HG03565 (cell line): ENCODE results near the gene PSTK.
A peak's percentile ranks its signal among the peaks of the same experiment; 100 is the strongest.

ENCODE experiments used
- ATAC-seq: cut with Tn5 transposase; IDR thresholded peaks from one replicate; pipeline ENCODE4 v1.9.1; 2021; ENCODE audit warnings: mild to moderate bottlenecking, moderate library complexity; ENCODE audit not compliant: unreplicated experiment

PSTK gene

GRCh38 chr10:122992031-122992585, 11.9 kb downstream of the PSTK start:
- ATAC-seq = no peak

GRCh38 chr10:122993797-122994336, 13.7 kb downstream of the PSTK start:
- ATAC-seq = no peak

GRCh38 chr10:122995936-122996335, 15.7 kb downstream of the PSTK start:
- ATAC-seq = no peak

GRCh38 chr10:122997864-122998263, 17.7 kb downstream of the PSTK start:
- ATAC-seq = no peak

- ATAC-seq = no peak
Observed at GRCh38 chr10:122998360-122998917, 18.2 kb downstream of the PSTK start.

- ATAC-seq = no peak
Observed at GRCh38 chr10:122998934-122999333, 18.7 kb downstream of the PSTK start.

GRCh38 chr10:122999347-122999746, 19.1 kb downstream of the PSTK start:
- no peak for ATAC-seq

GRCh38 chr10:123000155-123000554, 20.0 kb downstream of the PSTK start:
- no peak for ATAC-seq

GRCh38 chr10:123001370-123001769, 21.2 kb downstream of the PSTK start:
- ATAC-seq = no peak

- no peak for ATAC-seq
Observed at GRCh38 chr10:123004298-123004697, 24.1 kb downstream of the PSTK start.

- ATAC-seq = no peak
Observed at GRCh38 chr10:123007558-123008354, 27.6 kb downstream of the PSTK start.

- peak; percentile 74 for ATAC-seq
Observed at GRCh38 chr10:123008355-123009104, 28.3 kb downstream of the PSTK start, which contains the start of the genes ACADSB and IKZF5. Gene ACADSB, plus strand, starts transcription at chr10:123009006. Its CDS starts 24 bp downstream, at chr10:123009030. Gene IKZF5, minus strand, starts transcription at chr10:123008795. Its CDS starts 10,170 bp downstream, at chr10:122998625.

GRCh38 chr10:123009105-123009820, 29.1 kb downstream of the PSTK start:
- ATAC-seq = no peak

- ATAC-seq = no peak
Observed at GRCh38 chr10:123011987-123012386, 31.8 kb downstream of the PSTK start.

GRCh38 chr10:123013456-123014419, 33.5 kb downstream of the PSTK start:
- no peak for ATAC-seq

GRCh38 chr10:123014772-123015171, 34.6 kb downstream of the PSTK start:
- ATAC-seq = no peak

- ATAC-seq = no peak
Observed at GRCh38 chr10:123016228-123016627, 36.0 kb downstream of the PSTK start.

- ATAC-seq = no peak
Observed at GRCh38 chr10:123017421-123018165, 37.4 kb downstream of the PSTK start.

GRCh38 chr10:123018531-123018930, 38.3 kb downstream of the PSTK start:
- no peak for ATAC-seq
